HG02981 (cell line): ENCODE data around the gene EVPL.

Source experiments
- ATAC-seq: cut with Tn5 transposase; IDR thresholded peaks from one replicate; pipeline ENCODE4 v1.9.1; 2021; ENCODE audit warnings: mild to moderate bottlenecking, moderate library complexity; ENCODE audit not compliant: unreplicated experiment

The EVPL gene

GRCh38 chr17:76018801-76019200 lies 8.3 kb downstream of the EVPL start:
- ATAC-seq: no peak

GRCh38 chr17:76018340-76018680 lies 8.8 kb downstream of the EVPL start:
- ATAC-seq: no peak

- no peak for ATAC-seq
Measured at GRCh38 chr17:76017481-76018339, 9.4 kb downstream of the EVPL start.

- ATAC-seq: no peak
Measured at GRCh38 chr17:76014925-76015261, 12.2 kb downstream of the EVPL start.

GRCh38 chr17:76014100-76014924 lies 12.8 kb downstream of the EVPL start:
- peak; percentile 54 for ATAC-seq

- ATAC-seq: no peak
Measured at GRCh38 chr17:76013377-76013932, 13.7 kb downstream of the EVPL start.

GRCh38 chr17:76011951-76012350 lies 15.2 kb downstream of the EVPL start:
- no peak for ATAC-seq

GRCh38 chr17:76009969-76010661 lies 17.0 kb downstream of the EVPL start:
- no peak for ATAC-seq

- no peak for ATAC-seq
Measured at GRCh38 chr17:76009447-76009846, 17.7 kb downstream of the EVPL start.

- no peak for ATAC-seq
Measured at GRCh38 chr17:76008630-76009425, 18.3 kb downstream of the EVPL start.

- ATAC-seq: no peak
Measured at GRCh38 chr17:76008208-76008607, 18.9 kb downstream of the EVPL start.

GRCh38 chr17:76007850-76008165 lies 19.3 kb downstream of the EVPL start:
- ATAC-seq: no peak

- ATAC-seq: no peak
Measured at GRCh38 chr17:76007131-76007849, 19.8 kb downstream of the EVPL start.

- ATAC-seq: no peak
Measured at GRCh38 chr17:76005263-76006149, 21.6 kb downstream of the EVPL start.

- no peak for ATAC-seq
Measured at GRCh38 chr17:76004750-76005262, 22.3 kb downstream of the EVPL start.

- ATAC-seq: no peak
Measured at GRCh38 chr17:76003915-76004314, 23.2 kb downstream of the EVPL start.

GRCh38 chr17:76002100-76002499 lies 25.0 kb downstream of the EVPL start:
- no peak for ATAC-seq

- ATAC-seq: no peak
Measured at GRCh38 chr17:76000755-76001521, 26.2 kb downstream of the EVPL start, which contains the start of gene CDK3. Gene CDK3 (plus strand): TSS chr17:76000855. CDS start chr17:76001426, 571 bp downstream.
